GM21528 (cell line): ENCODE data around the gene SLC30A7.
A peak's percentile ranks its signal among the peaks of the same experiment; 100 is the strongest.
"Not testable (repeated sequence)": the region's sequence is repeated elsewhere in the genome, so short reads cannot be mapped to it uniquely, and the experiment has no call there.

Experiments used
- ATAC-seq: cut with Tn5 transposase; IDR thresholded peaks from one replicate; pipeline ENCODE4 v1.9.1; 2021; ENCODE audit warnings: mild to moderate bottlenecking, moderate library complexity; ENCODE audit not compliant: unreplicated experiment, low FRiP score

SLC30A7 gene

GRCh38 chr1:100889007-100889406 is 6.9 kb upstream of the SLC30A7 start:
- ATAC-seq: not testable (repeated sequence)

GRCh38 chr1:100889869-100890482 is 5.9 kb upstream of the SLC30A7 start:
- not testable (repeated sequence) for ATAC-seq

GRCh38 chr1:100891380-100891779 is 4.5 kb upstream of the SLC30A7 start:
- no peak for ATAC-seq

GRCh38 chr1:100892554-100892953 is 3.3 kb upstream of the SLC30A7 start:
- no peak for ATAC-seq

- no peak for ATAC-seq
These were observed 2.2 kb upstream of the SLC30A7 start for GRCh38 chr1:100893718-100894117.

- peak; percentile 56 for ATAC-seq
These were observed 1.0 kb upstream of the SLC30A7 start, which contains the start of gene EXTL2 for GRCh38 chr1:100894603-100895539. TSS of gene EXTL2 (minus strand) at chr1:100894842. CDS start at chr1:100888757, 6,085 bp downstream.

GRCh38 chr1:100896481-100896982 is 642 bp downstream of the SLC30A7 start:
- ATAC-seq: peak; percentile 44

GRCh38 chr1:100902365-100902764 is 6.5 kb downstream of the SLC30A7 start:
- ATAC-seq: no peak

GRCh38 chr1:100903777-100904176 is 7.9 kb downstream of the SLC30A7 start:
- no peak for ATAC-seq

GRCh38 chr1:100904528-100904927 is 8.6 kb downstream of the SLC30A7 start:
- no peak for ATAC-seq

- no peak for ATAC-seq
These were observed 9.3 kb downstream of the SLC30A7 start for GRCh38 chr1:100905181-100905580.

GRCh38 chr1:100907887-100908286 is 12.0 kb downstream of the SLC30A7 start:
- ATAC-seq: no peak

GRCh38 chr1:100909018-100909417 is 13.1 kb downstream of the SLC30A7 start:
- ATAC-seq: no peak

GRCh38 chr1:100912019-100912418 is 16.1 kb downstream of the SLC30A7 start:
- ATAC-seq: no peak

- no peak for ATAC-seq
These were observed 25.3 kb downstream of the SLC30A7 start for GRCh38 chr1:100921110-100921706.

GRCh38 chr1:100924212-100924611 is 28.3 kb downstream of the SLC30A7 start:
- ATAC-seq: no peak

GRCh38 chr1:100924991-100925390 is 29.1 kb downstream of the SLC30A7 start:
- no peak for ATAC-seq

- no peak for ATAC-seq
These were observed 30.4 kb downstream of the SLC30A7 start for GRCh38 chr1:100926240-100926639.

GRCh38 chr1:100927276-100927675 is 31.4 kb downstream of the SLC30A7 start:
- no peak for ATAC-seq

GRCh38 chr1:100928128-100928527 is 32.2 kb downstream of the SLC30A7 start:
- ATAC-seq: no peak

GRCh38 chr1:100930494-100930893 is 34.6 kb downstream of the SLC30A7 start:
- ATAC-seq: no peak
